ENCODE data around the gene SYT2.
"Not testable (repeated sequence)": the region's sequence is repeated elsewhere in the genome, so short reads cannot be mapped to it uniquely, and the experiment has no call there.

The SYT2 gene

GRCh38 chr1:202588503-202589189, 121.6 kb downstream of the SYT2 start:
- no peak for DNase-seq

GRCh38 chr1:202587859-202588485, 122.3 kb downstream of the SYT2 start:
- no peak for DNase-seq

- DNase-seq: no peak
Measured at GRCh38 chr1:202586871-202587270, 123.4 kb downstream of the SYT2 start.

- DNase-seq: no peak
Measured at GRCh38 chr1:202586018-202586821, 124.0 kb downstream of the SYT2 start.

GRCh38 chr1:202585590-202585933, 124.7 kb downstream of the SYT2 start:
- DNase-seq: no peak

GRCh38 chr1:202584707-202585589, 125.3 kb downstream of the SYT2 start:
- no peak for DNase-seq

GRCh38 chr1:202582350-202582749, 127.9 kb downstream of the SYT2 start:
- DNase-seq: not testable (repeated sequence)

GRCh38 chr1:202580619-202581018, 129.6 kb downstream of the SYT2 start:
- DNase-seq: no peak

GRCh38 chr1:202579806-202580205, 130.4 kb downstream of the SYT2 start:
- no peak for DNase-seq

- DNase-seq: no peak
Measured at GRCh38 chr1:202578565-202578964, 131.7 kb downstream of the SYT2 start.

GRCh38 chr1:202578001-202578504, 132.2 kb downstream of the SYT2 start:
- DNase-seq: no peak

GRCh38 chr1:202577381-202577780, 132.9 kb downstream of the SYT2 start:
- no peak for DNase-seq

GRCh38 chr1:202576816-202577215, 133.4 kb downstream of the SYT2 start:
- DNase-seq: no peak

GRCh38 chr1:202575918-202576653, 134.2 kb downstream of the SYT2 start:
- no peak for DNase-seq

- no peak for DNase-seq
Measured at GRCh38 chr1:202572867-202573266, 137.4 kb downstream of the SYT2 start.

GRCh38 chr1:202571719-202572339, 138.4 kb downstream of the SYT2 start:
- peak; percentile 40 for DNase-seq

- no peak for DNase-seq
Measured at GRCh38 chr1:202569393-202570322, 140.6 kb downstream of the SYT2 start.

GRCh38 chr1:202568826-202569225, 141.4 kb downstream of the SYT2 start:
- no peak for DNase-seq

- no peak for DNase-seq
Measured at GRCh38 chr1:202568410-202568809, 141.8 kb downstream of the SYT2 start.

GRCh38 chr1:202567738-202568137, 142.5 kb downstream of the SYT2 start:
- DNase-seq: no peak

Data from NCI-H510A treated with DMSO at 0.1 percent for 48 hours (cell line).